Karpas-422 (cell line): ENCODE data around the gene MEIS2. TPM values are rescaled to one million over a fixed set of nuclear protein-coding genes. Genes with fewer than 3 reads are reported as not detected.

Experiments
- DNase-seq: peaks from one replicate; pipeline ENCODE4 v3.0.0-alpha.2; 2015
- H2AFZ ChIP-seq: fragments of 200-600 bp; sonication (generic); 2 replicates; pipeline ENCODE4 v1.6.1; 2014; ENCODE audit warnings: antibody characterized with exemption, low read length, mixed read lengths
- H3K27ac ChIP-seq: fragments of 200-600 bp; sonication (generic); 2 replicates; pipeline ENCODE4 v1.5.1; 2014; ENCODE audit warnings: mild to moderate bottlenecking, low read length, moderate library complexity
- H3K27me3 ChIP-seq: fragments of 200-600 bp; sonication (generic); 2 replicates; pipeline ENCODE4 v1.6.1; 2014; ENCODE audit warnings: low read length, mixed read lengths
- H3K36me3 ChIP-seq: fragments of 200-600 bp; sonication (generic); 2 replicates; pipeline ENCODE4 v1.6.1; 2014; ENCODE audit warnings: low read length, mixed read lengths; ENCODE audit not compliant: insufficient read depth
- H3K4me1 ChIP-seq: fragments of 200-600 bp; sonication (generic); 2 replicates; pipeline ENCODE4 v1.6.1; 2014; ENCODE audit warnings: mild to moderate bottlenecking, low read length, mixed read lengths
- H3K4me2 ChIP-seq: fragments of 200-600 bp; sonication (generic); 2 replicates; pipeline ENCODE4 v1.6.1; 2014; ENCODE audit warnings: low read length, low read depth, mild to moderate bottlenecking; ENCODE audit not compliant: poor library complexity, severe bottlenecking
- H3K4me3 ChIP-seq: fragments of 200-600 bp; sonication (generic); 2 replicates; pipeline ENCODE4 v1.5.1; 2014; ENCODE audit warnings: mild to moderate bottlenecking, antibody characterized with exemption, low read length, mixed read lengths
- H3K79me2 ChIP-seq: fragments of 200-600 bp; sonication (generic); 2 replicates; pipeline ENCODE4 v1.6.1; 2014; ENCODE audit warnings: mild to moderate bottlenecking, low read length, mixed read lengths
- H3K9ac ChIP-seq: fragments of 200-600 bp; sonication (generic); 2 replicates; pipeline ENCODE4 v1.6.0; 2014; ENCODE audit warnings: low read length
- H3K9me2 ChIP-seq: fragments of 200-600 bp; sonication (generic), shearing (Covaris generic); replicated peaks from 2 replicates; pipeline ENCODE4 v1.6.0; 2014; ENCODE audit warnings: mild to moderate bottlenecking, low read length, moderate library complexity; ENCODE audit not compliant: insufficient read depth
- H3K9me3 ChIP-seq: fragments of 300-700, 200-600 bp; sonication (generic); 2 replicates; pipeline ENCODE4 v1.6.1; 2014; ENCODE audit warnings: low read length, mixed read lengths
- H4K20me1 ChIP-seq: fragments of 200-600 bp; sonication (generic); 2 replicates; pipeline ENCODE4 v1.6.1; 2014; ENCODE audit warnings: mild to moderate bottlenecking, antibody characterized with exemption, low read length, low read depth; ENCODE audit not compliant: insufficient read depth
- total RNA-seq: library from RNA; depleted of rRNA; stranded (reverse); fragments of >200 nt; shearing (Covaris generic); gene quantifications from 2 replicates; pipeline ENCODE4 v1.2.3, GENCODE V29; 2014; ENCODE audit warnings: low replicate concordance

MEIS2 gene
- total RNA-seq, 1 experiment from 2014 or later = 68.2 TPM

- Histone ChIP-seq H2AFZ (no peak overlapping the region), H3K9ac (no peak overlapping the region), H3K4me3 (no peak overlapping the region), H3K9me2 (no peaks in the 10 kb centered on the region; the same call in 1 of the 2 replicates), H3K4me2 (no peak overlapping the region), H3K4me1 (no peaks in the 10 kb centered on the region), H3K27ac (no peak overlapping the region), H3K36me3 (peaks cover 23% of the 10 kb centered on the region; the same call in 1 of the 2 replicates), H3K79me2 (peaks cover 48% of the 10 kb centered on the region), H3K9me3 (no peaks in the 10 kb centered on the region), H4K20me1 (no peaks in the 10 kb centered on the region), H3K27me3 (no peaks in the 10 kb centered on the region)
- DNase-seq = no peak
These were observed 160.1 kb downstream of the MEIS2 start for GRCh38 chr15:36940219-36940618.

GRCh38 chr15:36938764-36939163 is 161.6 kb downstream of the MEIS2 start:
- Histone ChIP-seq H3K79me2 (peaks cover 45% of the 10 kb centered on the region), H3K9me3 (no peaks in the 10 kb centered on the region), H2AFZ (no peak overlapping the region), H4K20me1 (no peaks in the 10 kb centered on the region), H3K4me2 (no peak overlapping the region), H3K9ac (no peak overlapping the region), H3K27me3 (no peaks in the 10 kb centered on the region), H3K4me1 (peaks cover 8% of the 10 kb centered on the region), H3K9me2 (no peaks in the 10 kb centered on the region; the same call in 1 of the 2 replicates), H3K27ac (no peak overlapping the region), H3K36me3 (peaks cover 17% of the 10 kb centered on the region; the same call in 1 of the 2 replicates), H3K4me3 (no peak overlapping the region)
- no peak for DNase-seq

- Histone ChIP-seq H3K9me2 (no peaks in the 10 kb centered on the region; the same call in 1 of the 2 replicates), H3K27ac (no peak overlapping the region), H3K9me3 (no peaks in the 10 kb centered on the region), H3K9ac (no peak overlapping the region), H3K27me3 (no peaks in the 10 kb centered on the region), H3K4me2 (no peak overlapping the region), H4K20me1 (no peaks in the 10 kb centered on the region), H2AFZ (no peak overlapping the region), H3K4me1 (peaks cover 11% of the 10 kb centered on the region), H3K79me2 (peaks cover 43% of the 10 kb centered on the region), H3K4me3 (no peak overlapping the region), H3K36me3 (peaks cover 17% of the 10 kb centered on the region; the same call in 1 of the 2 replicates)
- DNase-seq = no peak
These were observed 162.2 kb downstream of the MEIS2 start for GRCh38 chr15:36938131-36938530.

- H3K4me2 ChIP-seq = no peak overlapping the region
- no peak overlapping the region for H3K9ac ChIP-seq
- H3K9me2 ChIP-seq = no peaks in the 10 kb centered on the region
- DNase-seq = no peak
- peaks cover 11% of the 10 kb centered on the region for H3K4me1 ChIP-seq
- no peaks in the 10 kb centered on the region for H3K27me3 ChIP-seq
- peaks cover 45% of the 10 kb centered on the region for H3K79me2 ChIP-seq
- no peak overlapping the region for H3K27ac ChIP-seq
- no peak overlapping the region for H2AFZ ChIP-seq
- H4K20me1 ChIP-seq = no peaks in the 10 kb centered on the region
- no peak overlapping the region for H3K4me3 ChIP-seq
- no peaks in the 10 kb centered on the region for H3K9me3 ChIP-seq
- peaks cover 9% of the 10 kb centered on the region; the same call in 1 of the 2 replicates for H3K36me3 ChIP-seq
These were observed 163.7 kb downstream of the MEIS2 start for GRCh38 chr15:36936613-36937012.

GRCh38 chr15:36933255-36933990 is 166.9 kb downstream of the MEIS2 start:
- H4K20me1 ChIP-seq = no peaks in the 10 kb centered on the region
- no peak overlapping the region for H3K27ac ChIP-seq
- peaks cover 11% of the 10 kb centered on the region for H3K4me1 ChIP-seq
- peaks cover 42% of the 10 kb centered on the region for H3K79me2 ChIP-seq
- H3K4me2 ChIP-seq = no peak overlapping the region
- H3K36me3 ChIP-seq = peaks cover 10% of the 10 kb centered on the region; the same call in 1 of the 2 replicates
- no peak overlapping the region for H2AFZ ChIP-seq
- H3K4me3 ChIP-seq = no peak overlapping the region
- no peaks in the 10 kb centered on the region for H3K9me3 ChIP-seq
- H3K27me3 ChIP-seq = no peaks in the 10 kb centered on the region
- H3K9ac ChIP-seq = no peak overlapping the region
- H3K9me2 ChIP-seq = no peaks in the 10 kb centered on the region
- no peak for DNase-seq

GRCh38 chr15:36932070-36932469 is 168.3 kb downstream of the MEIS2 start:
- no peak overlapping the region for H3K4me3 ChIP-seq
- H3K27ac ChIP-seq = no peak overlapping the region
- DNase-seq = no peak

GRCh38 chr15:36931434-36931833 is 168.9 kb downstream of the MEIS2 start:
- H3K9me3 ChIP-seq = no peaks in the 10 kb centered on the region
- no peak overlapping the region for H2AFZ ChIP-seq
- peaks cover 10% of the 10 kb centered on the region; the same call in 1 of the 2 replicates for H3K36me3 ChIP-seq
- H3K4me1 ChIP-seq = peaks cover 11% of the 10 kb centered on the region
- H3K27me3 ChIP-seq = no peaks in the 10 kb centered on the region
- H3K27ac ChIP-seq = no peak overlapping the region
- no peak overlapping the region for H3K4me2 ChIP-seq
- peaks cover 42% of the 10 kb centered on the region for H3K79me2 ChIP-seq
- H4K20me1 ChIP-seq = no peaks in the 10 kb centered on the region
- H3K9ac ChIP-seq = no peak overlapping the region
- H3K4me3 ChIP-seq = no peak overlapping the region
- DNase-seq = no peak
- H3K9me2 ChIP-seq = no peaks in the 10 kb centered on the region

More at GRCh38 chr15:36932070-36932469, 168.3 kb downstream of the MEIS2 start:
- H3K9me3 ChIP-seq = no peaks in the 10 kb centered on the region
- H3K9me2 ChIP-seq = no peaks in the 10 kb centered on the region
- H3K79me2 ChIP-seq = peaks cover 42% of the 10 kb centered on the region
- no peaks in the 10 kb centered on the region for H3K27me3 ChIP-seq
- no peak overlapping the region for H2AFZ ChIP-seq
- no peak overlapping the region for H3K9ac ChIP-seq
- H3K4me2 ChIP-seq = no peak overlapping the region
- peaks cover 10% of the 10 kb centered on the region; the same call in 1 of the 2 replicates for H3K36me3 ChIP-seq
- no peaks in the 10 kb centered on the region for H4K20me1 ChIP-seq
- H3K4me1 ChIP-seq = peaks cover 11% of the 10 kb centered on the region

- Histone ChIP-seq H4K20me1 (no peaks in the 10 kb centered on the region), H3K4me3 (no peak overlapping the region), H3K36me3 (peaks cover 10% of the 10 kb centered on the region; the same call in 1 of the 2 replicates), H3K9me2 (no peaks in the 10 kb centered on the region), H2AFZ (no peak overlapping the region), H3K27ac (no peak overlapping the region), H3K9ac (no peak overlapping the region), H3K9me3 (no peaks in the 10 kb centered on the region), H3K4me2 (no peak overlapping the region), H3K4me1 (no peaks in the 10 kb centered on the region), H3K27me3 (no peaks in the 10 kb centered on the region), H3K79me2 (peaks cover 44% of the 10 kb centered on the region)
- DNase-seq = no peak
These were observed 173.9 kb downstream of the MEIS2 start for GRCh38 chr15:36926427-36926825.
